IPS-NIHi11 (cell line): Measurements from ENCODE around the gene CALML5.

Source experiments
- DNase-seq: peaks from one replicate; pipeline ENCODE4 v3.0.0; 2012; ENCODE audit warnings: mixed read lengths, low spot score

CALML5 gene

DNA sequence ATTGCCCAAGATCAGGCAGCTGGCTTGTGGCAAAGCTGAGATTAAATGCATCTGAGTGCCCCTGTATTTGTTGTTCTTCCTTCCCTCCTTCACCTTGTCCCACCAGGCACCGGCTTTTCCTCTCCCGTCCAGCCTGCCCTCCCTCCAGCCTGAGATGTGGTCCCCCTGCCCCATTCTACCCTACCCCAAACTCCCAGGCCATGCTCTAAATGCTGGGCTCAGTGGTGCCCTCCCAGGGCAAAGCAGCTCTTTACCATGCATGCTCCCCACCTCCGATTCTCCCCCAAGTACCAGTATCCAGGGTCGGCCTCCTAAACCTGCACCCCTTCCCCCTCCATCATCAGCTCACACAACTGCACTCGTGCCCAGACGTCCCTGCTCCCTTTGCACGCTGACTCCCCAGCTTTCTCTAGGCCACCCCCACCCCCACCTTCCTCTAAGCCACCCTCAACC, 36.5 kb downstream of the CALML5 start:
- no peak for DNase-seq

- DNase-seq: no peak
Observed at GRCh38 chr10:5461914-5462840, 37.2 kb downstream of the CALML5 start.

GRCh38 chr10:5461203-5461588, 38.2 kb downstream of the CALML5 start:
- no peak for DNase-seq

- no peak for DNase-seq
Observed at GRCh38 chr10:5460468-5461202, 38.7 kb downstream of the CALML5 start.

DNA sequence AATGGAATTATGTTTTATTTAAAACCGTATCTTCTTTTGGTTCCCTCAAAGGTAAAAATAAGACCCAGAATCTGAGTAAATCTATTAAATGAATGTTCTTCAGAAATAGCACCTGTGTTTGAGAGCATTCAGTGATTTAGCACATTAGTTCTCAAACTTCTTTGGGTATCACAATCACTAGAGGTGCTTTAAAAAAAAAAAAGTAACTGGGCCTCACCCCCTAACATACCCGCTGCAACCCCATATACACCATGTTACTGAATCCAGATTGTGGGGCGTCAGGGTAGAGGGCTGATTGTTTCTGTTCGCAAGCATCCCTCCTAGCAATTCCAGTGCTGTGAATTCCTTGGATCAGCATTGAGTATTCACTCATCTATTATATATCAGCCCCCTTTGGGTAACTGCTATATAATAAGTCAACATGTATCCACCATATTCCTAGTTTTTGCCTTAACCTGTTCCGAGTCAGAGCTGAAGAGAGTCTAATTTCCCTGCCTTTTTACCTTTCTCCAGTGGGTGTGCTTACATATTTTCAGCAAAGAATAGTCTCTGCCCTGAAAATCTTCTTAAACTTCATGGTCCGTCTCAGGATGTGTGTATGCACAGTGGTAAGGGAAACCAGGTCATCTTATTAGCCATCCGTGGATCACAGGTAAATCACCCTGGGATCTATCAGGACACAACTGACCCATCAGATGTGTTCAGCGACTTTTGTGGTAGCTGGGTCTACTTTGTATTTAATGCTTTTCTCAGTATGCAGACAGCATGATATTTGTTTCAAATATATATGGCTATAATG, 40.2 kb downstream of the CALML5 start:
- DNase-seq: no peak

GRCh38 chr10:5458425-5458824, 40.9 kb downstream of the CALML5 start:
- DNase-seq: no peak

DNA sequence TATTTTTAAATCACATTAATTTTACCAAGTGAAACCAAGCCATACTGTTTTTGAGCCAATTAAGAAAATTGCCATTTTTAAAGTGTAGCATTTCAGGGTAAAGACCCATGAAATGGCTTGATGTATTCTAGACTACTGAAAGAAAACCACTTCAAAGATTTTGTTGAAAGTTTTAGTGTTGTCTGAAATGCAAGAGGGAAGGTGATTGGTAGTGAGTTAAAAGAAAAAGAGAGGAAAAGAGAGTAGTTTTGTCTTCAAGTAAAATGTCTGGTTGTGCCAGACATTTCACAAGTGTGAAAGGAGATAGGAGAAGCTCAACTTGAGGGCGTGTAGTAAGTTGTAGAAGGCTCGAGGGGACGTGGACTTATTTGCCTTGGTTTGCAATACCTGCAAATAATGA, 41.6 kb downstream of the CALML5 start:
- DNase-seq: no peak

- no peak for DNase-seq
Observed at GRCh38 chr10:5456563-5456962, 42.8 kb downstream of the CALML5 start.

DNA sequence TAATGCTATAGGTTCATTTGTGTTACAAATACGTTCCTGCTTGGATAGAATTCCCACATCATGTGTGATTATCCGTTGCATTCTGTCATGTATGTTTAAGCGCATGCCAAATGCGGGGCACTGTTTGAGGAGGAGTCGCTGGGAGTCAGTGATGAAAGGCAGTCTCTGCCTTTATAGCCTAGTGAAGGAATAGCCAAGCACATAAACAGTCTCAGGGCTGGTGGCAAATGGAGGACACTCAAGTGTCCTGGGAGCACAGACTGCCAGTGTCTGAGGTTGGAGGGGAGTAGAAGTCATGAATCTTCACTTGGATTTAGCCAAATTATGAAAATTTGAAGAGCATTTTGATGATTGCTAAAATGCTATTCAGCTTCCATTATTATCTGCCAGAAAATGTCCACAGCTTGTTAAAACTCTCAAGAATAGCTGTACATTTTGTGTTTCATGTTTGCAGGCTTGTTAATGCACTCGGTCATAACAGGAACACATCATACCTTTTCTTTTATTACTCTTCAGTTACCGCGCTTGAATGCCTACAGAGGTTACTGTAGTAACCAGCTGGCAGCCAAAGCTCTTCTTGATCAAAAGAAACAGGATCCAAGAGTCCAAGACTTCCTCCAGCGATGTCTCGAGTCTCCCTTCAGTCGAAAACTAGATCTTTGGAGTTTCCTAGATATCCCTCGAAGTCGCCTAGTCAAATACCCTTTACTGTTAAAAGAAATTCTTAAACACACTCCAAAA, 45.5 kb downstream of the CALML5 start:
- DNase-seq: no peak

DNA sequence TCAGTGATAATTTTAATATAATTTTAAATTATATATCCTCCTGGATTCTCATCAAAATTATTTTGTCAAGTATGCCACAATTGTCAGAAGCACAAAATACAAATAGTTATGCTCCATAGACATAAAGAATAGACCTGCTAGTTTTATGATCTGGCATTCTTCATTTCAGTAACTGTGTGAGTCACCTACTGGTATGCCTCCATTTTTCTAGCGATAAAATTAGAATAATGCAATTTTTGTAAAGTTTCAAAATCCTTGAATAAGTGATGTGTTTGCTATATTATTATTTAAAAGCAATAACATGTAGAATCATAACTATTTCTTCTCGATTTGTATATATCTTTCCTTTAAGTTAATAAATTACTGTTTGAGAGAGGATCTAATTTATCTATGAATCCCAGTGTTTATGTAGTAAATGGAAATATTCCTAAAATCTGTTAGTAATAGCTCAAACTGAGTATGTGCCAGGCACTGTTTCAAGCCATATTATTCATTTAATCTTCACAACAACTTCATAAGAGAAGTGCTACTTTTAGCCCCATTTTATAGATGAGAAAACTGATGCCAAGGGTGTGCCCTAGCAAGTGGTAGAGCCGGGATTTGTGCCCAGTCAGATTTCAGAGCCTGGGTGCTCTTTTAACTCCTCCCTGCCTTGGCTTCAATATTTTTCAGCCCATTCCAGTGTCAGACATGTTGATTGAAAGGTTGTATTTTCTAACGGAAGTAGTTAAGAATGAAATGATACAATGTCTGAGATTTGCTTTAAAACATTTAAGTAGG, 48.6 kb downstream of the CALML5 start:
- no peak for DNase-seq

GRCh38 chr10:5449823-5450222, 49.5 kb downstream of the CALML5 start:
- DNase-seq: no peak

- no peak for DNase-seq
Observed at GRCh38 chr10:5449227-5449626, 50.1 kb downstream of the CALML5 start.
